Measurements from ENCODE around the gene GBF1. TPM values are rescaled to one million over a fixed set of nuclear protein-coding genes. Genes with fewer than 3 reads are reported as not detected.

GBF1 gene
- polyA plus RNA-seq, 3 donors = 4.2 to 17.4 (median 11.9) TPM

- Histone ChIP-seq H3K9ac (ENCODE audit: insufficient read depth, low read length, poor library complexity, severe bottlenecking) (no peak overlapping the region), H4K20me1 (ENCODE audit: insufficient read depth, low read length) (peaks cover 90% of the 10 kb centered on the region), H3K36me3 (replicated peaks in 1 of 2; ENCODE audit: control insufficient read depth in 1 of 2, insufficient read depth in 2 of 2, low read length in 2 of 2) (peaks cover 11 to 75% of the 10 kb centered on the region in 2 donors), H3K79me2 (ENCODE audit: insufficient read depth, low read length) (peaks cover 73% of the 10 kb centered on the region), H3K27me3 (ENCODE audit: control insufficient read depth in 2 of 2, insufficient read depth in 2 of 2, low read length in 2 of 2) (no peaks in the 10 kb centered on the region), H3K27ac (ENCODE audit: low read depth in 1 of 2, low read length in 2 of 2) (no peak overlapping the region), H2AFZ (ENCODE audit: insufficient read depth, low read depth, low read length, poor library complexity, severe bottlenecking) (no peak overlapping the region), H3K9me3 (replicated peaks in 1 of 2; ENCODE audit: control insufficient read depth in 1 of 2, insufficient read depth in 1 of 2, low read length in 2 of 2) (no peaks in the 10 kb centered on the region), H3K4me1 (ENCODE audit: control insufficient read depth in 1 of 2, insufficient read depth in 2 of 2, low read length in 2 of 2) (no peaks in the 10 kb centered on the region), H3K4me3 (replicated peaks in 1 of 3; ENCODE audit: low read depth in 2 of 3, low read length in 3 of 3) (no peak overlapping the region), H3K4me2 (replicated peaks; ENCODE audit: extremely low read depth, low read length, poor library complexity, severe bottlenecking) (no peak overlapping the region)
- Mint-ChIP-seq H3K36me3 (peaks cover 47 to 60% of the 10 kb centered on the region in 2 donors), H3K4me3 (no peak overlapping the region), H3K4me1 (peaks cover 12% of the 10 kb centered on the region), H3K27ac (no peak overlapping the region), H3K27me3 (ENCODE audit: low read depth in 3 of 3) (no peaks in the 10 kb centered on the region), H3K9me3 (no peaks in the 10 kb centered on the region)
- DNase-seq = no peak
- intact Hi-C loops (cut with micrococcal nuclease) = no loop called here
- no peak for TF ChIP-seq CTCF (IDR thresholded peaks at IDR 0.05)
Measured at GRCh38 chr10:102268375-102268888, 23.1 kb downstream of the GBF1 start.

DNA sequence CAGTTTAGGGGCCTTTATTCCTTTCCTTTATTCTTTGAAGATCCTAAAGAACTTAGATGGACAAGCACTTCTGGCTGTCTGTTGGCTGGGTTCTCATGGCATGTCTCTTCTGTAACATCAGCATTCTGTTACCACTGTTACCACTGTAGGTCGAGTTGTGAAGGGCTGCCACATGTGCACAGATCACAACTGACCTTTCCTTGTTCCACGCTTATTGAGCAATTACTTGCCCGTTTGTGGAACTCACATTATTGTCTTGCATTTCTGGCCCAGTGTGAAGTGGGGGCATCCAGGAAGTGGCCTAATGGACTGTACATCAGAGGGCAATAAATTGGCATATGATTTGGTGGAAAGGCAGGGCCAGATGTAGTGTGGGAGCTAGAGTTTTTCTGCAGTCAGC is 23.7 kb downstream of the GBF1 start:
- Mint-ChIP-seq H3K36me3 (peaks cover 41 to 56% of the 10 kb centered on the region in 2 donors), H3K9me3 (no peaks in the 10 kb centered on the region), H3K4me1 (peaks cover 12% of the 10 kb centered on the region), H3K4me3 (no peak overlapping the region), H3K27me3 (ENCODE audit: low read depth in 3 of 3) (no peaks in the 10 kb centered on the region), H3K27ac (peak overlapping the region in 3 of 7 donors; percentile 38 to 72 (median 56))
- H3K9ac ChIP-seq (ENCODE audit: insufficient read depth, low read length, poor library complexity, severe bottlenecking) = no peak overlapping the region
- no peaks in the 10 kb centered on the region for H3K9me3 ChIP-seq (replicated peaks in 1 of 2; ENCODE audit: control insufficient read depth in 1 of 2, insufficient read depth in 1 of 2, low read length in 2 of 2)
- DNase-seq = no peak
- 33% methylated on average over 3 of the region's 3 CpGs for WGBS (ENCODE audit: insufficient coverage)
- H3K36me3 ChIP-seq (replicated peaks in 1 of 2; ENCODE audit: control insufficient read depth in 1 of 2, insufficient read depth in 2 of 2, low read length in 2 of 2) = peaks cover 8 to 69% of the 10 kb centered on the region in 2 donors
- no peak overlapping the region for H2AFZ ChIP-seq (ENCODE audit: insufficient read depth, low read depth, low read length, poor library complexity, severe bottlenecking)
- no peak overlapping the region for H3K4me3 ChIP-seq (replicated peaks in 1 of 3; ENCODE audit: low read depth in 2 of 3, low read length in 3 of 3)
- intact Hi-C loops (cut with micrococcal nuclease) = no loop called here
- TF ChIP-seq CTCF (IDR thresholded peaks at IDR 0.05) = no peak
- no peaks in the 10 kb centered on the region for H3K4me1 ChIP-seq (ENCODE audit: control insufficient read depth in 1 of 2, insufficient read depth in 2 of 2, low read length in 2 of 2)
- H3K79me2 ChIP-seq (ENCODE audit: insufficient read depth, low read length) = peaks cover 73% of the 10 kb centered on the region
- peaks cover 90% of the 10 kb centered on the region for H4K20me1 ChIP-seq (ENCODE audit: insufficient read depth, low read length)
- no peaks in the 10 kb centered on the region for H3K27me3 ChIP-seq (ENCODE audit: control insufficient read depth in 2 of 2, insufficient read depth in 2 of 2, low read length in 2 of 2)
- H3K27ac ChIP-seq (ENCODE audit: low read depth in 1 of 2, low read length in 2 of 2) = no peak overlapping the region
- H3K4me2 ChIP-seq (replicated peaks; ENCODE audit: extremely low read depth, low read length, poor library complexity, severe bottlenecking) = no peak overlapping the region

Data from CD14-positive monocyte (primary cell).